Esophagus mucosa (tissue), 1 donor: ENCODE data around the gene KIF13A. TPM values are rescaled to one million over a fixed set of nuclear protein-coding genes. Genes with fewer than 3 reads are reported as not detected.
"Not testable (repeated sequence)": the region's sequence is repeated elsewhere in the genome, so short reads cannot be mapped to it uniquely, and the experiment has no call there.

ENCODE experiments used
- ATAC-seq: fragments of 200-7000 bp; cut with Tn5 transposase; one replicate; pipeline ENCODE4 v1.9.1; 2020
- total RNA-seq: library from RNA; stranded (reverse); gene quantifications from one replicate; pipeline ENCODE4 v1.2.4, GENCODE V29; 2023
- donor health status: DM: yes; HTN: yes; CAD: no.

KIF13A gene
- total RNA-seq = 16.5 TPM

DNA sequence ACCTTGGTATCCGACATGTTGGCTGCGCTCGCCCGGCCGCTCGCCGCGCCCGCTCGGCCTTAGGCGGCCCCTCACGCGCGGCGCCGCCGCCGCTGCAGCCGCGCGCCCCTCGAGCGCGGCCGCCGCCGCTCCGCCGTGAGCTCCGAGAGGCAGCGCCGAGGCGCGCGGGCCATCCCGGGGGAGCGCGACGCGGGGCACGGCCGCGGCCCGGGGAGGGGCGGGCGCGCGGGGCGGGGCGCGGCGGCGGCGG, at the start of gene KIF13A:
Gene KIF13A (minus strand): TSS at position 189 of the 250 bp plus-strand sequence. CDS start 172 bp downstream, at position 17.
- no peak for ATAC-seq

DNA sequence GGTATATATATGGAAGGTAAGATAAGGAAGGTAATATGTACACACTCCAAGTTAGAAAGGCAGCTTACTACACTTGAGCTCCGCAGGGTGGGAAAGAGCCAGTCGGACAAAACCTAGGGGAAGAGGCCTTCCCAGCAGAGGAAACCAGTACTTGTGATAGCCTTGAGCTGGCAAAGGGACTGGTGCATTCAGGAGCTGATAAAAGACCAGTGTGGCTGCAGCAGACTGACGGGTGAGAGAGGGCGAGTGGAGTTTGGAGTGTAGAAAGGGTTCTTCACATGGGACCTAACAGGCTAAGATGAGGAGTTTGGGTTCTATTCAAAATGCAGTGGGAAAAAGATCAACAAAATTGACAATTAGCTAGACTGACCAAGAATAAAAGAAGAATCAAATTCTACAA, 49.3 kb upstream of the KIF13A start:
- ATAC-seq = no peak

DNA sequence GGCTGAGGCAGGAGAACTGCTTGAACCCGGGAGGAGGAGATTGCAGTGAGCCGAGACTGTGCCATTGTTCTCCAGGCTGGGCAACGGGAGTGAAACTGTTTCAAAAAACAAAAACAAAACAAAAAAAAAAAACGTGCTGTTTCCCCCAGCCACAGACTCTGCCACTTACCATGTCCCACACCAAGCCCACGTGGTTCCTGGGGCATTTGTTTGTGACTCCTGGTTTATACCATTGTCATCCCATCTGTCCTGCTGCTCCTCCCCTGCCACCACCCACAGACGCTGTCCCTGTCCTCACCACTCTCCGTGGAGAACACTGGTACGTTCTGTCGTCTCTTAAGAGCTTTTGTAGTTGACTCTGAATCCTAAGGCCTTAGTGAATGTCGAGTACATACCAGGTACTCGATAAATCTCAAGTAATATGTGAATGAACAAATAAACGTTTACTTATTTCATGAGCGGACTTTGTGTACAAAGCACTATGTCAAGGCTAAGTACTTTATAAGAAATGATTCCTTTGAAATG, 48.0 kb upstream of the KIF13A start:
- no peak for ATAC-seq

DNA sequence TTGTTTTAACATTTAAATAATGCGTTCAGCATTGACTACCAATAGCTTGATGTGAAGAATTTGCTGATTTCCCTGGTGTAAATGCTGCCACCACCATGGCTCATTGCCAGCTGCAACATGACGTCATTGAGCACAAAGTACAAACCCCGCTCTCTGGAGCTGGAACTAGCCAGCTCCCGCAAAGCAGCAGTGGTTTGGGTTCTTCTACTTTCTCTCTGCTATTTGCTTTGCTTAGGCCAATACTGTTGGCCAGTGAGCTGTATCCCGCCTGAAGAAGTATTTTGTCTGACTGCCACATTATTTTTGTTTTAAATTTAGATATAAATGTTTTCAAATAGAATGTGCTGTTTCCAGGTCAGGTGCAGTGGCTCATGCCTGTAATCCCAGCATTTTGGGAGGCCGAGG, 47.4 kb upstream of the KIF13A start:
- ATAC-seq = no peak

DNA sequence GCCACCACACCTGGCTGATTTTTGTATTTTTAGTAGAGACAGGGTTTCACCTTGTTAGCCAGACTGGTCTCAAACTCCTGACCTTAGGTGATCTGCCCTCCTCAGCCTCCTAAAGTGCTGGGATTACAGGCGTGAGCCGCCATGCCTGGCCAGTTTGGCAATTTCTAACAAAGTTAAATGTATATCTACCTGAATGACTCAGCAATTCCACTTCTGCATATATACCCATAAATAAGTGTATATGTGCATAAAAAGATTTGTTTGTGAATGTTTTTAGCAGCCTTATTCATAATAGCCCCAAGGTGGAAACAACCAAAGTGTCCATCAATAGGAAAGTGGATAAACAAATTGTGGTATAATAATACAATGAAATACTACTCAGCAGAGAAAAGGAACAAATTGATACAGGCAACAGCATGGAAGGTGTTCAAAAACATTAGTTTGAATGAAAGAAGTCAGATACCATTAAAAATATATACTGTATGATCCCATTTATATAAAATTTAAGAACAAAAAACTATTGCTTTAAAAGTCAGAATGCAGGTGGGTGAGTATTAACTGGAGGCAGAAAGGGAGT, 44.3 kb upstream of the KIF13A start:
- ATAC-seq = no peak

DNA sequence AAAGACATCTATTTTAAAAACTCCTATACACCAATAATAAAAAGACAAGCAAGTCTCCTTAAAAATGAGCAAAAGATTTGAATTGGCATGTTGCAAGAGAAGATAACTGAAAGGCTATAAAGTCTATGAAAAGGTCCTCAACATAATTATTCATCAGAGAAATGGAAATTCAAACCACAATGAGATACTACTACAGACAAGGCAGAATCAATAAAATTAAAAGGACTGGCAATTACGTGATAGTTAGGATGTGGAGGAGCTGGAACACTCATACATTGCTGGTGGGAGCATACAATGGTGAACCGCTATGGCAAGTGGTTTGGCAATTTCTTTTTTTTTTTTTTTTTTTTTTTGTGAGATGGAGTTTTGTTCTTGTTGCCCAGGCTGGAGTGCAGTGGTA, 43.8 kb upstream of the KIF13A start:
- no peak for ATAC-seq

DNA sequence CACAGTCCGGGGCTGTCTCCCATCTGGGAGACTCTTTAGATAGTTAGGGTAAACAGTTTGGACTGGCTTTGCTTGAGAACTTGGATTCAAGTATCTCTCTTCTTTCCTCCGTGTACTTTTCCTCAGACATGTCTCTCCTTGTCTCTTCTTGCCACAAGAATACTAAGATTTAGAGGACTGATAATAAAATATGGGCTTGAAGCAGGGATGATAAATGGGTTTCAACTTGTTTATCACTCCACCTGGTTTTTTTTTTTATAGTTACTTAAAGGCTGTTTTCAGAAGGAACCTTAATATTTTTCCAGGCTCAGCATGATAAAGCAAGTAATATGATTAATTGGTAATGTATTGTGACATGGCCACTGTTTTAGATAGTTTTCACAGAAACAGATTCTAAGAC, 40.9 kb upstream of the KIF13A start:
- ATAC-seq = no peak

DNA sequence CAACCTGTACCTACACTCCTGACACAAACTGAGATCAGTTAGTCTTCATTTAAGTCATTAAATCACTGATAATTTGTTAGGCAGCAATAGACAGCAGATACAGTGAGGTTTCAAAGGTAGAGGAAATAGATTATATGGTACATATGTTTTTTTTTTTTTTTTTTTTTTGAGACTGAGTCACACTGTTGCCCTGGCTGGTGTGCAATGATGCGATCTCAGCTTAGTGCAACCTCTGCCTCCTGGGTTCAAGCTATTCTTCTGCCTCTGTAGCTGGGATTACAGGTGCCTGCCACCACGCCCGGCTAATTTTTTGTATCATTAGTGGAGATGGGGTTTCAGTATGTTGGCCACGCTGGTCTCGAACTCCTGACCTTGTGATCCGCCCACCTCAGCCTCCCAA, 38.2 kb upstream of the KIF13A start:
- peak; percentile 30 for ATAC-seq

DNA sequence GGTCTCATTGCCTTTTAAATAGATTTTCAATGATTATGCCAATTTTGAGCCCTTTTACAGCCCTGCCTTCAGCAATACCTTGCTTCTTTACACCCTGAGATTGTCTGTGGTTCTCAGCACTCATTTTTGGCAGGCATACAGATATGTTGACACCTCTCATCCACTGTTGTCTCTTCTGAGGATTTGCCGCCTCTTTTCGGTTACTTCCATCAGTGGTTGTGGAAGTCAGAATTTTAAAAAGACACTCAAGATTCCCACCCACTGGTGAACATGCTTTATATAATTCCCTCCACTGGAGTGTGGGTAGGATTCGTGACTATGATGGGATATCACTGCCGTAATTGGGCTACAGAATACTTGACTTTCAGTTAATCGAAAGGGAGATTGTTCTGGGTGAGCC, 37.4 kb upstream of the KIF13A start:
- no peak for ATAC-seq

DNA sequence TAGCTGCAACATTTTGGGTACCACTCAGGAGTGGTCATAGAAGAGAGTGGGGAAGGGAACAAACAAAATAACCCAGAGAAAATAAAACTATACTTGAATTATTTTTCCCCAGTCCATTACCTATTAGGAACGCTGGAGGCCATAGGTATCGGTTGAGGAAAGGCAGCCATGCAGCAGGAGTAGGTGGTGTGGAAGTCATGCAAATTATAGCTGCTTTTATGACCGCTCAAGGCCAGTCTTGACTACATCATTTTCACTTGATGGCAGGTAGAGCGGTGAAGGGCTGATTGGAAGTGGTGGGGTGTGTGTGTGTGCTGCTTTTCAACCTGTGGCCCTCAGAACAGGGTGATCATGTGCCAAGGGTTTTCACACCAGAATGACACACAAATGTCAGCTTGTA, 36.5 kb upstream of the KIF13A start:
- no peak for ATAC-seq

DNA sequence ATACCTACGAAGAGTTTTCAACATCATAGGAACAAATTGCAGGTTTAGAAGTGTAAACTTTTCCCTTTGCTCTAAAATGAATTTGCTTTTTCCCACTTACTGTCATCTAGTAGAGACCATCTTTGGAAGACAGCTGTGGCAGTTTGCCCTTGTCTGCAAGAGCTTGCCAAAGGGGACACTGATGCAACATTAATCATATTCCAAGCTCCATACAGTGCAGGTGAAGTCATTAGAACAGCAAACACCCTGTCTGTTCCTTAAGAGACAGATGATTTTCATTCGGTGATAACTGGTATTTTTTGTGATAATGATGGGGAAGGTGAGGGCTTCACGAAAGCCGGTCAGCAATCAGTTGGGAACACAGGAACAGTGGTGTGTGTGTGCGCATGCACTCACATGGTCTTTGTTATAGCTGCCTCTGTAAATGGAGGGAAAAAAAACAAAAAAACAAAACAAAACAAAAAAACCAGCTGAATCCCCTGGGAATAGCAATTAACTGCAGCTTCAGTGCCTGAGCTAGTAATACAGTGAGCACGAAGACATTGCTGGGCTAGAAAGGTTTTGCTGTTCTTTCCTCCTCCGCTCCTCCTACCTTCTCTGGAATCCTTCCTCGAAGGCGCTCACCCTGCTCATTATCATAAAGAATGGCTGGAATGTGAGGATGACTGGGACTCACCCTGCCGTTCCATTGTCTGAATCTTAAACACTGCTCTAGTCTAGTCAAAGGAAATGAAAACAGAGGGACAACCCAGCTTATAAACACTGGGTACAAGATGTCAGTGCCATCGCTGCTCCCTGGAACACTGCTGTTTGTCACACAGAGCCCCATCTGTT, 35.2 kb upstream of the KIF13A start:
- ATAC-seq = peak; percentile 33

DNA sequence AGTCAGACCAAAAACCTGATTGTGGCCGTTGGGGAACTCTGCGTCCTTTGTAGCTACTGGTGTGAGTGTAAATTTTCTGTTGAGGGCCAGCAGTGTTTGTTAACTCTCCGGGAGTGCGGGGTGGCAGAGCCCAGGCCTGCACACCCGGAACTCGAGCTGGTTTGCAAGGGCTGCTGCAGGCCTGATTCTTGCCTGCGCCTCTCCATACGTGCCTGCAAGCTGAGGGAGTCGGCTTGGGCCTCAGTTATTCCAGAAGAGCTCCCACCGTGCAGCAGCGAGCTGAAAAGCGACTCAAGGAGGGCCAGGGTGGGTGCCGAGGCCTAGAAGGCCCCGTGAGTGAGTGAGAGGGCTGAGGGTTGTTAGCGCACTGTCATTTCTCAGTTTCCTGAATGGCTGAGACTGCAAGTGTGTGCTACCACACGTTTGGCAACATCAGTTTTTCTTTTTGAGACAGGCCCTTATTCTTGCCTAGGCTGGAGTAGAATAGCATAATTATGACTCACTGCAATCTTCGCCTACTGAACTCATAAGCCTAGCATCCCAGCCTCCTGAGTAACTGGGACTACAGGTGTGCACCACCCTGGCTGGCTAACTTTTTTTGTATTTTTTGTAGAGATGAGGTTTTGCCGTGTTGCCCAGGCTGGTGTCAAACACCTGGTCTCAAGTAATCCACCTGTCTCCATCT, 33.9 kb upstream of the KIF13A start:
- ATAC-seq = peak; percentile 30

DNA sequence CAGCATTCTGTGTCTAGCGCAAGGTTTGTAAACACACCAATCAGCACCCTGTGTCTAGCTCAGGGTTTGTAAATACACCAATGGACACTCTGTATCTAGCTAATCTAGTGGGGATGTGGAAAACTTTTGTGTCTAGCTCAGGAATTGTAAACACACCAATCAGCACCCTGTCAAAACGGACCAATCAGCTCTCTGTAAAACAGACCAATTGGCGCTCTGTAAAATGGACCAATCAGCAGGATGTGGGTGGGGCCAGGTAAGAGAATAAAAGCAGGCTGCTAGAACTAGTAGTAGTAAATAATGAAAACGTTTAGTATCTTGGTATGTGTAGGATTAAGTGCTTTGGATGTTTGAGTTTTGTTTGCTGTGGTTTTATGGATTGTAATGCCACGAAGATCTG, 33.1 kb upstream of the KIF13A start:
- not testable (repeated sequence) for ATAC-seq

DNA sequence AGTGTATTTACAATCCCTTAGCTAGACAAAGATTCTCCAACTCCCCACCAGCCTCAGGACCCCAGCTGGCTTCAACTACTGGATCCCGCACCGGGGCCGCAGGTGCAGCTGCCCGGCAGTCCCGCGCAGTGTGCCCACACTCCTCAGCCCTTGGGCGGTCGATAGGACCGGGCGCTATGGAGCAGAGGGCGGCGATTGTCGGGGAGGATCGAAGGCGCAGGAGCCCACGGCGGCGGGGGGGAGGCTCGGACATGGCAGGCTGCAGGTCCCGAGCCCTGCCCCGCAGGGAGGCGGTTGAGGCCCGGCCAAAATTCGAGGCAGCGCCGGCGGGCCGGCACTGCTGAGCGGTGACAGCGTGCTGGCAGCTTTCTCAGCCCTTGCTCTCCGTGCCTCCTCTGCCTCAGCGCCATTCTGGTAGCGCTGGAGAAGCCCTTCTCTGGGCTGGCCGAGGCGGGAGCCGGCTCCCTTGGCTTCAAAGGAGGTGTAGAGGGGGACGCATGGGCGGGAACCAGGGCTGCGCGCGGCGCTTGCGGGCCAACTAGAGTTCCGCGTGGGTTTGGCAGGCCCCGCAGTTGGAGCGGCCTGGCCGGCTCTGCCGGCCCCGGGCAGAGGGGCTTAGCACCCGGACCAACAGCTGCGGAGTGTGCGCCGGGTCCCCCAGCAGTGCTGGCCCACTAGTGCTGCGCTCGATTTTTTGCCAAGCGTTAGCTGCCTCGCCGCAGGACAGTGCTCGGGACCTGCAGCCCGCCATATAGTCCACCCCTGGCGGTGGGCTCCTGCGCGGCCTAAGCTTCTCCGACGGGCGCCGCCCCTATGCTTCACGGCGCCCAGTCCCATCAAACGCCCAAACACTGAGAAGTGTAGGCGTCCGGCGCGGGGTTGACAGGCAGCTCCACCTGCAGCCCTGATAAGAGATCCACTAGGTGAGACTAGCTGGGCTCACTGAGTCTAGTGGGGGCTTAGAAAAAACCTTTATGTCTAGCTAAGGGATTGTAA, 32.4 kb upstream of the KIF13A start:
- ATAC-seq = no peak

DNA sequence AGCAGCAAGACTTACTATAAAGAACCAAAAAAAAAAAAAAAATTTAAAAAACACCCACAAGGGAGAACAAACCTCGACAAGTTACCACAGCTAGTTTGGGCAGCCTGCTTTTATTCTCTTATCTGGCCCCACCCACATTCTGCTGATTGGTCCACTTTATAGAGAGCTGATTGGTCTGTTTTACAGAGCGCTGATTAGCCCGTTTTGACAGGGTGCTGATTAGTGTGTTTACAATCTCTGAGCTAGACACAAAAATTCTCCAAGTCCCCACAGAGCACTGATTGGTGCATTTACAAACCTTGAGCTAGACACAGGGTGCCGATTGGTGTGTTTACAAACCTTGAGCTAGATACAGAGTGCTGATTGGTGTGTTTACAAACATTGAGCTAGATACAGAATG, 31.7 kb upstream of the KIF13A start:
- ATAC-seq = not testable (repeated sequence)

DNA sequence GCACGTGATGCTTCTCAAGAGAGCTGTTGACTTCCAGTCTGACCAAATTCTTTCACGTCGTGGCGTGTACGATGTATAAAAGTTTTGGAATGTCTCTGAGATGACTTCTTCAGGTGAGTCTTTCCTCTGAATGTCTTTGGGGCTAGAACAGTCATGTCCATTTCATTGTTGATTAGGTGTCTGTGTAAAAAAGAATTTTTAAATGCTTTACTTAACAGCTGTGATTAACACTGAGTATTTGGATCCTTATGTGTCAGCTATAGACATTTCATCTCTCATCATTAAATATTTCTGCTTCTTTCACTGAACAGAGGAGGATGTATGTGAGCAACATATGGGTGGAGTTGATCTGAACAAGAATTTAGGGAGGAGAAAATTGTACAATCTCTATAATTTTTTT, 29.3 kb upstream of the KIF13A start:
- peak; percentile 89 for ATAC-seq

DNA sequence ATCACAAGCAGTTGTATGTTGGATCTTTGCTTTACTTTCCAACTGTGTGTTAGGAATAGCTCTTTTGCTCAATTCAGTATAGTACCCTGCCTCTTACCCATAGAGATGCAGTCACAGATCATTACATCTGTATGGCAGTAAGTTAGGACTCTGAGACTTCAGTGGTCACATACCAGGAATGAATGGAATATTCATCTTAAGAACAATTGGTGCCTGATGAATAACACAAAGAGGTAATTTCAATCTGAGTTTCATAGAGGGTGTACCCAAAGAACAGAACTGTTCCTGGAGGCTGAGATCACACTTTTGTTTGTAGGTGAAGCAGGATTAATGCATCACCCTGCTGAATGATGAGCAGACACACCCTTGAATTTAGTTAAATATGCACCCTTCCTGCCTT, 28.7 kb upstream of the KIF13A start:
- ATAC-seq = peak; percentile 86

DNA sequence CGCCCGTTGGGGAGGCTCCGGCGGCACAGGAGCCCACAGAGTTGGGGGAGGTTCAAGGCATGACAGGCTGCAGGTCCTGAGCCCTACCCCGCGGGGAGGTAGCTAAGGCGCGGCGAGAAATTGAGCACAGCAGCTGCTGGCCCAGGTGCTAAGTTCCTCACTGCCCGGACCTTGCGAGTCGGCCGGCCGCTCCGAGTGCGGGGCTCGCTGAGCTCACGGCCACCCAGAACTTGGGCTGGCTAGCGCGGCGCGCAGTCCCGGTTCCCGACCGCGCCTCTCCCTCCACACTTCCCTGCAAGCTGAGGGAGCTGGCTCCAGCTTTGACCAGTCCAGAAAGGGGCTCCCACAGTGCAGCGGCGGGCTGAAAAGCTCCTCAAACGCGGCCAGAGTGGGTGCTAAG, 23.9 kb upstream of the KIF13A start:
- ATAC-seq = no peak

DNA sequence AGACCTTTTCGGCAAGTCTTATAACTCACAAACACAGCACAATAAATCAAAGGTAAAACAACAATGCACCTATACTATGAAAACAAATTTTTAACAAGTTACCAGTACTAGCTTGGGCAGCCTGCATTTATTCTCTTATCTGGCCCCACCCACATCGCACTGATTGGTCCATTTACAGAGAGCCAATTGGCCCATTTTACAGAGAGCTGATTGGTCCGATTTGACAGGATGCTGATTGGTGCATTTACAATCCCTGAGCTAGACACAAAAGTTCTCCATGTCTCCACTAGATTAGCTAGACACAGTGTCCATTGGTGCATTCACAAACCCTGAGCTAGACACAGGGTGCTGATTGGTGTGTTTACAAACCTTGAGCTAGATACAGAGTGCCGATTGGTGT, 23.1 kb upstream of the KIF13A start:
- not testable (repeated sequence) for ATAC-seq

DNA sequence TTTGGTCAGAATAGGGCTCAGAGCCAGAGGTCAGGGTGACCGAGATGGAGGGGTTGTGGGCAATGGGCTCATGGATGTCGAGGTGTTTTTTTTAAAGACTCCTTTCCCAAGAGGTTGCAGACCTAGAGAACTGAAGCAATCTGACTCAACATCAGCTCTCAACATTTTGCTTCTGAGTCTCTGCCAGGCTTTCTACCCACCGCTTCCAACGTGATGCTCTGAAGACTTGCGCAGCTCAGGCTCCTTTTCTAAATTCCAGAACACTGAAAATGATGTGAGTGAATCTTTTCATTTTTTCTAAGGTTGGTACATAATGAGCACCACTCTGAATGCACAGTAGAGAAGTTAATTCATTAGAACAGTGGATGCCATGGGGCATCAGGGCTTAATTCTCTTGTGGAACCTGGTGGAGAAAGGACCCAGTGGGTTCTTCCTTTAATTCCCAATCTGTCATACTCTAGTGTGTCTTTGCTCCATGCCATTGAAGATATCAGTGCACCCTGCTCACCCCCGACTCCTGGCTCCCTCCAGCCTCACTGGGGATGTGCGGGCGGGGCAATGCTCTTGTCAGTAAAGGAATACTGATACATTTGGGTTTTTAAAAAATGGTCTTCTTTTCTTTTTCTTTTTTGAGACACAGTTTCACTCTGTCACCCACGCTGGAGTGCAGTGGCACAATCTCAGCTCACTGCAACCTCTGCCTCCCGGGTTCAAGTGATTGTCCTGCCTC, 17.0 kb upstream of the KIF13A start:
- no peak for ATAC-seq

DNA sequence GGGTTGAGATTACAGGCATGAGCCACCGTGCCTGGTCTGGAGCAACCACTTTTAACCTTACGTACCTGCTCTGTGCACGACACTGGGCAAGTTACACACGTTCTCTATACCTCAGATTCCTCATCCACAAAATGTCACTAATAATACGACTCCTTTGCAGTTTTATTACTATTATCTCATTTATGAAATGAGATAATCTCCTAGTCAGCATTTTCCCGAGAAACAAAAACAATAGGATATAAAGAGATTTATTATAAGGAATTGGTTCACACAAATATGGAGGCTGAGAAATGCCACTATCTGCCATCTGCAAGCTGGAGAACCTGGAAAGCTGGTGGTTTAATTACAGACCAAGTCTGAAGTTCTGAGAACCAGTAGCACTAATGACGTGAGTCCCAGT, 12.0 kb upstream of the KIF13A start:
- no peak for ATAC-seq

DNA sequence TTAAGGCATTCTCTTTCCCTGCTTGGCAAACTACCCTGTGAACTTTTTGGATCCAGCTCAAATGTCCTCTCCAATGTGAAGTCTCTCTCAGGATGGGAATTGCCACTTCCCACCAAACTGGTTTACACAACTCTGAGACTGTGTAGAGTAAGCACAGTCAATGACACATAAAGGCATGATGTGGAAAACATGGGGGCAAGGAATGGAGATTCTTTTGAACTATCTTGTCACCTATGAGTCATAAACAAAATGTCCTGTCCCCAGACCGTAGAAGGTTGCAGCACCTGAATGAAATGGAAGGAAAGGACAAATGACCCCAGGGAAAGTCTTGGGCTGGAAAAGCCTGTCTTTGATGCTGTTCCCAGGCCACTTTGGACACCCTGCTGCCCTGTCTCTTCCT, 11.0 kb upstream of the KIF13A start:
- no peak for ATAC-seq
